Lung (tissue), 12 donors: Measurements from ENCODE around the gene GPR173. TPM values are rescaled to one million over a fixed set of nuclear protein-coding genes. Genes with fewer than 3 reads are reported as not detected.

Experiments used
- ATAC-seq: fragments of 200-7000 bp; cut with Tn5 transposase; one replicate; pipeline ENCODE4 v1.9.1; 2020; ENCODE audit warnings: moderate number of reproducible peaks; ENCODE audit not compliant: insufficient read depth, low FRiP score
- DNase-seq, 3 donors: peaks; one replicate each; pipeline ENCODE4 v3.0.0-alpha.2; 2013 to 2017
- H3K27ac ChIP-seq, 2 donors: one replicate each; pipeline ENCODE4 v1.5.1; 2013; ENCODE audit warnings: mild to moderate bottlenecking in 2 of 2, moderate library complexity in 2 of 2, control low read depth in 1 of 2, inconsistent platforms in 1 of 2, low read depth in 1 of 2, low read length in 1 of 2
- H3K27me3 ChIP-seq, 3 donors: one replicate each; pipeline ENCODE4 v1.5.1; 2013; ENCODE audit warnings: low read length in 2 of 3; ENCODE audit not compliant: control insufficient read depth in 3 of 3, insufficient read depth in 3 of 3
- H3K36me3 ChIP-seq, 4 donors: one replicate each; pipeline ENCODE4 v1.5.1; 2013; ENCODE audit warnings: low read length in 4 of 4, mild to moderate bottlenecking in 1 of 4, moderate library complexity in 1 of 4; ENCODE audit not compliant: control insufficient read depth in 4 of 4, insufficient read depth in 4 of 4
- H3K4me1 ChIP-seq, 5 donors: one replicate each; pipeline ENCODE4 v1.5.1; 2013; ENCODE audit warnings: low read length in 5 of 5, mild to moderate bottlenecking in 2 of 5, moderate library complexity in 1 of 5; ENCODE audit not compliant: control insufficient read depth in 5 of 5, insufficient read depth in 5 of 5
- H3K4me3 ChIP-seq: one replicate; pipeline ENCODE4 v1.5.1; 2013; ENCODE audit warnings: mild to moderate bottlenecking, control low read depth, moderate library complexity
- H3K9ac ChIP-seq, 2 donors: one replicate each; pipeline ENCODE4 v1.5.1; 2013; ENCODE audit warnings: low read length in 2 of 2, control low read depth in 1 of 2; ENCODE audit not compliant: insufficient read depth in 1 of 2
- H3K9me3 ChIP-seq, 4 donors: one replicate each; pipeline ENCODE4 v1.5.1; 2013; ENCODE audit warnings: low read length in 3 of 4, mild to moderate bottlenecking in 1 of 4, moderate library complexity in 1 of 4; ENCODE audit not compliant: control insufficient read depth in 4 of 4, insufficient read depth in 3 of 4
- WGBS, 2 donors: extraction: QIAGEN DNeasy Blood & Tissue Kit; methylation state at CpG; one replicate each; pipeline ENCODE4 v1.1.7; 2013; 5-methylcytosine and 5-hydroxymethylcytosine counted together
- polyA plus RNA-seq, 2 donors: library from polyadenylated mRNA; stranded (reverse); fragments of 200-250 nt; gene quantifications; one replicate each; pipeline ENCODE4 v1.2.1, GENCODE V29; 2013
- total RNA-seq, 2 donors: library from RNA; depleted of rRNA in 1 of 2; stranded (reverse); fragments of >200 nt in 1 of 2; gene quantifications; one replicate each; pipeline ENCODE4 v1.2.1, GENCODE V29; 2014 to 2021
- TF ChIP-seq, protein P1 (sequence below): IDR thresholded peaks from 2 replicates; pipeline ENCODE4 v1.5.1; 2012; ENCODE audit warnings: mild to moderate bottlenecking; ENCODE audit errors: control extremely low read depth, extremely low read depth
- donor health status: control.
- donor health status: control.
- donor health status: Bipolar disorder and iron deficiency.
- donor health status: healthy.
- donor health status: DM: yes; HTN: yes; CAD: no.

GPR173 gene
- total and polyA plus RNA-seq, 4 donors, result 0.94 to 4.6 (median 2.0) TPM

DNA sequence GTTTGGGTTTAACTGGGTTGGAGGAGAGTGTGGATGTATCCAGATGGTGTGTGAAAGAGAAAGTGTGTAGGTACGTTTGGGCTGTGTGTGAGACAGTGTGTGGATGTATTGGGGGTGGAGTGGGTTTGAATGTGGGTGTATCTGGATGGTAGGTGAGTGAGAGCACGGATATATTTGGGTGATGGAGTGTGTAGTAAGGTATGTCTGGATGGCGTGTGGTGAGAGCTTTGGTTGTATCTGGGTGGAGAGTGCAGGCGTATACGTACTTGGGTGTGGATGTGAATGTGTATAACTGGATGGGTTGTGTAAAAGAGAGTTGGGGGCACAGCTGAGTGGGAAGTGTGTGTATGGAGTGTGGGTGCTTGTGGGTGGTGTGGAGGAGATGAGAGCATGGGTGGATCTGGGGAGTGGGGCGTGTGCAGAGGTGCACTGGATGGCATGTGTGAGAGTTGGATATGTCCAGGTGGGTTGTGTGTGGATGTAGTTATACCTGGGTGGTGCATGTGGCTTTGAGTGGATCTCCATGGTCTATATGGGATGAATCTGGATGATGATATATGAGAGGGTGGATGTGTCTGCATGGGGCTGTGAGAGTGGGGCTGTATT, 6.8 kb downstream of the GPR173 start:
- TF ChIP-seq, protein P1, sequence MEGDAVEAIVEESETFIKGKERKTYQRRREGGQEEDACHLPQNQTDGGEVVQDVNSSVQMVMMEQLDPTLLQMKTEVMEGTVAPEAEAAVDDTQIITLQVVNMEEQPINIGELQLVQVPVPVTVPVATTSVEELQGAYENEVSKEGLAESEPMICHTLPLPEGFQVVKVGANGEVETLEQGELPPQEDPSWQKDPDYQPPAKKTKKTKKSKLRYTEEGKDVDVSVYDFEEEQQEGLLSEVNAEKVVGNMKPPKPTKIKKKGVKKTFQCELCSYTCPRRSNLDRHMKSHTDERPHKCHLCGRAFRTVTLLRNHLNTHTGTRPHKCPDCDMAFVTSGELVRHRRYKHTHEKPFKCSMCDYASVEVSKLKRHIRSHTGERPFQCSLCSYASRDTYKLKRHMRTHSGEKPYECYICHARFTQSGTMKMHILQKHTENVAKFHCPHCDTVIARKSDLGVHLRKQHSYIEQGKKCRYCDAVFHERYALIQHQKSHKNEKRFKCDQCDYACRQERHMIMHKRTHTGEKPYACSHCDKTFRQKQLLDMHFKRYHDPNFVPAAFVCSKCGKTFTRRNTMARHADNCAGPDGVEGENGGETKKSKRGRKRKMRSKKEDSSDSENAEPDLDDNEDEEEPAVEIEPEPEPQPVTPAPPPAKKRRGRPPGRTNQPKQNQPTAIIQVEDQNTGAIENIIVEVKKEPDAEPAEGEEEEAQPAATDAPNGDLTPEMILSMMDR, result no peak
- Histone ChIP-seq H3K27me3 (peaks cover 0 to 42% (median 27%) of the 10 kb centered on the region in 3 donors), H3K4me1 (peaks cover 0 to 3% (median 0%) of the 10 kb centered on the region in 5 donors), H3K27ac (no peak overlapping the region), H3K4me3 (no peak overlapping the region), H3K9ac (no peak overlapping the region), H3K36me3 (peaks cover 0 to 4% (median 0%) of the 10 kb centered on the region in 4 donors), H3K9me3 (peaks cover 0 to 4% (median 0%) of the 10 kb centered on the region in 4 donors)
- WGBS, 2 donors, result 79 to 97% methylated on average over 6 of the region's 6 CpGs
- ATAC-seq (no peak), DNase-seq (no peak)

GRCh38 chrX:53056292-53056691, 7.7 kb downstream of the GPR173 start:
- TF ChIP-seq, protein P1, result no peak
- 85 to 92% methylated on average over 5 of the region's 5 CpGs for WGBS, 2 donors
- ATAC-seq (no peak), DNase-seq (no peak)
- Histone ChIP-seq H3K27me3 (peaks cover 0 to 42% (median 28%) of the 10 kb centered on the region in 3 donors), H3K36me3 (peaks cover 0 to 4% (median 0%) of the 10 kb centered on the region in 4 donors), H3K9me3 (peaks cover 0 to 4% (median 0%) of the 10 kb centered on the region in 4 donors), H3K4me3 (no peak overlapping the region), H3K9ac (no peak overlapping the region), H3K27ac (no peak overlapping the region), H3K4me1 (peaks cover 0 to 2% (median 0%) of the 10 kb centered on the region in 5 donors)

GRCh38 chrX:53065104-53065503, 16.5 kb downstream of the GPR173 start:
- Histone ChIP-seq H3K27ac (no peak overlapping the region), H3K4me3 (no peak overlapping the region), H3K36me3 (peaks cover 0 to 2% (median 0%) of the 10 kb centered on the region in 4 donors), H3K27me3 (peaks cover 4 to 32% (median 26%) of the 10 kb centered on the region in 3 donors), H3K9ac (no peak overlapping the region), H3K9me3 (no peaks in the 10 kb centered on the region), H3K4me1 (no peaks in the 10 kb centered on the region)
- DNase-seq (no peak), ATAC-seq (no peak)
- TF ChIP-seq, protein P1, result no peak
- 73 to 82% methylated on average over 1 of the region's 1 CpG for WGBS, 2 donors
